ENCODE measurements around the gene GPR18.

Gene GPR18

GRCh38 chr13:99289674-99290337 is 31.6 kb upstream of the GPR18 start:
- DNase-seq: peak in 1 of 2 experiments; percentile 64

GRCh38 chr13:99289271-99289670 is 31.1 kb upstream of the GPR18 start:
- no peak for DNase-seq

GRCh38 chr13:99288089-99288488 is 29.9 kb upstream of the GPR18 start:
- DNase-seq: peak; percentile 58 to 74

- no peak for DNase-seq
Observed at GRCh38 chr13:99287551-99287950, 29.4 kb upstream of the GPR18 start.

GRCh38 chr13:99285432-99286182 is 27.4 kb upstream of the GPR18 start:
- no peak for DNase-seq

GRCh38 chr13:99282264-99283231 is 24.4 kb upstream of the GPR18 start:
- DNase-seq: no peak

GRCh38 chr13:99281811-99282263 is 23.7 kb upstream of the GPR18 start:
- DNase-seq: peak; percentile 51 to 59

GRCh38 chr13:99280166-99280565 is 22.0 kb upstream of the GPR18 start:
- DNase-seq: no peak

- no peak for DNase-seq
Observed at GRCh38 chr13:99279637-99280036, 21.5 kb upstream of the GPR18 start.

- DNase-seq: no peak
Observed at GRCh38 chr13:99278843-99279242, 20.7 kb upstream of the GPR18 start.

GRCh38 chr13:99278200-99278599 is 20.0 kb upstream of the GPR18 start:
- DNase-seq: no peak

GRCh38 chr13:99277629-99278028 is 19.4 kb upstream of the GPR18 start:
- DNase-seq: no peak

- DNase-seq: no peak
Observed at GRCh38 chr13:99276706-99277105, 18.5 kb upstream of the GPR18 start.

- DNase-seq: peak in 1 of 2 experiments; percentile 43
Observed at GRCh38 chr13:99275093-99275469, 16.9 kb upstream of the GPR18 start.

- no peak for DNase-seq
Observed at GRCh38 chr13:99273128-99273527, 14.9 kb upstream of the GPR18 start.

GRCh38 chr13:99272481-99272880 is 14.3 kb upstream of the GPR18 start:
- no peak for DNase-seq

GRCh38 chr13:99271249-99271648 is 13.1 kb upstream of the GPR18 start:
- DNase-seq: no peak

- no peak for DNase-seq
Observed at GRCh38 chr13:99270518-99270917, 12.3 kb upstream of the GPR18 start.

GRCh38 chr13:99269627-99270241 is 11.6 kb upstream of the GPR18 start:
- DNase-seq: no peak

GRCh38 chr13:99268822-99269221 is 10.6 kb upstream of the GPR18 start:
- no peak for DNase-seq

GRCh38 chr13:99267927-99268326 is 9.7 kb upstream of the GPR18 start:
- DNase-seq: no peak

- DNase-seq: no peak
Observed at GRCh38 chr13:99266827-99267226, 8.6 kb upstream of the GPR18 start.
